SK-N-SH treated with all-trans-retinoic acid at 6 μM for 48 hours (cell line): Measurements from ENCODE around the gene FTCD.
A peak's percentile ranks its signal among the peaks of the same experiment; 100 is the strongest.

Experiments
- ATAC-seq: fragments of 200-7000 bp; cut with Tn5 transposase; 3 replicates; pipeline ENCODE4 v1.9.1; 2020; ENCODE audit warnings: mild to moderate bottlenecking, moderate library complexity
- ARNTL ChIP-seq: fragments of 450-650 bp; formaldehyde crosslinking; IDR thresholded peaks from 2 replicates; pipeline ENCODE4 v1.5.0; 2020; ENCODE audit warnings: low read depth, mild to moderate bottlenecking, moderate library complexity, borderline replicate concordance
- BACH2 ChIP-seq: fragments of 250-450 bp; sonication (Bioruptor Pico); IDR thresholded peaks from 2 replicates; pipeline ENCODE4 v1.9.0; 2021; ENCODE audit warnings: mild to moderate bottlenecking, borderline replicate concordance
- CREB5 ChIP-seq: fragments of 250-450 bp; sonication (Bioruptor Pico); IDR thresholded peaks from 2 replicates; pipeline ENCODE4 v1.5.1; 2020; ENCODE audit warnings: low read depth, mild to moderate bottlenecking, moderate library complexity
- CSDC2 ChIP-seq: fragments of 250-450 bp; sonication (Bioruptor Pico); IDR thresholded peaks from 2 replicates; pipeline ENCODE4 v1.5.0; 2020; ENCODE audit warnings: mild to moderate bottlenecking, moderate library complexity
- ESRRG ChIP-seq: fragments of 250-450 bp; sonication (Bioruptor Pico); IDR thresholded peaks from 2 replicates; pipeline ENCODE4 v1.6.1; 2021; ENCODE audit warnings: mild to moderate bottlenecking
- GLIS3 ChIP-seq: fragments of 250-450 bp; sonication (Bioruptor Pico); IDR thresholded peaks from 2 replicates; pipeline ENCODE4 v1.5.0; 2020; ENCODE audit warnings: mild to moderate bottlenecking, moderate library complexity
- ISL1 ChIP-seq: fragments of 250-450 bp; sonication (Bioruptor Pico); IDR thresholded peaks from 2 replicates; pipeline ENCODE4 v2.1.2; 2022; ENCODE audit warnings: mild to moderate bottlenecking, moderate library complexity
- OSR1 ChIP-seq: fragments of 250-450 bp; sonication (Bioruptor Pico); IDR thresholded peaks from 2 replicates; pipeline ENCODE4 v1.8.0; 2022; ENCODE audit warnings: moderate library complexity, mild to moderate bottlenecking, inconsistent platforms
- PATZ1 ChIP-seq: fragments of 250-450 bp; sonication (Bioruptor Pico); IDR thresholded peaks from 2 replicates; pipeline ENCODE4 v1.8.0; 2020; ENCODE audit warnings: mild to moderate bottlenecking, moderate library complexity, borderline replicate concordance
- POU6F1 ChIP-seq: fragments of 250-450 bp; sonication (Bioruptor Pico); IDR thresholded peaks from 2 replicates; pipeline ENCODE4 v1.8.0; 2021; ENCODE audit warnings: low read depth, mild to moderate bottlenecking, moderate library complexity, borderline replicate concordance
- PPARA ChIP-seq: fragments of 250-450 bp; sonication (Bioruptor Pico); IDR thresholded peaks from 2 replicates; pipeline ENCODE4 v1.5.0; 2020; ENCODE audit warnings: mild to moderate bottlenecking, borderline replicate concordance
- RARB ChIP-seq: fragments of 250-450 bp; sonication (Bioruptor Pico); IDR thresholded peaks from 2 replicates; pipeline ENCODE4 v1.8.0; 2021; ENCODE audit warnings: mild to moderate bottlenecking, moderate library complexity
- SNAI2 ChIP-seq: fragments of 250-450 bp; sonication (Bioruptor Pico); IDR thresholded peaks from 2 replicates; pipeline ENCODE4 v1.5.0; 2020; ENCODE audit warnings: mild to moderate bottlenecking, moderate library complexity
- TCF4 ChIP-seq: fragments of 250-450 bp; sonication (Bioruptor Pico); IDR thresholded peaks from 2 replicates; pipeline ENCODE4 v1.8.0; 2021; ENCODE audit warnings: mild to moderate bottlenecking, moderate library complexity, borderline replicate concordance
- TOX ChIP-seq: fragments of 250-450 bp; sonication (Bioruptor Pico); IDR thresholded peaks from 2 replicates; pipeline ENCODE4 v1.8.0; 2021; ENCODE audit warnings: mild to moderate bottlenecking, moderate library complexity, borderline replicate concordance
- TSHZ2 ChIP-seq: fragments of 250-450 bp; sonication (Bioruptor Pico); IDR thresholded peaks from 2 replicates; pipeline ENCODE4 v1.5.0; 2020; ENCODE audit warnings: mild to moderate bottlenecking, moderate library complexity
- ZC3H10 ChIP-seq: fragments of 250-450 bp; sonication (Bioruptor Pico); IDR thresholded peaks from 2 replicates; pipeline ENCODE4 v1.5.1; 2021; ENCODE audit warnings: mild to moderate bottlenecking, moderate library complexity
- ZFP3 ChIP-seq: fragments of 250-450 bp; sonication (Bioruptor Pico); IDR thresholded peaks from 2 replicates; pipeline ENCODE4 v1.5.0; 2020; ENCODE audit warnings: mild to moderate bottlenecking, moderate library complexity
- ZFP30 ChIP-seq: fragments of 450-650 bp; formaldehyde crosslinking; IDR thresholded peaks from 2 replicates; pipeline ENCODE4 v1.5.0; 2022; ENCODE audit warnings: mild to moderate bottlenecking, moderate library complexity
- ZNF565 ChIP-seq: fragments of 450-650 bp; formaldehyde crosslinking; conservative IDR thresholded peaks from 2 replicates; pipeline ENCODE4 v1.5.0; 2020; ENCODE audit warnings: low read depth, mild to moderate bottlenecking, moderate library complexity
- ZNF8 ChIP-seq: fragments of 450-650 bp; formaldehyde crosslinking; IDR thresholded peaks from 2 replicates; pipeline ENCODE4 v1.5.0; 2020; ENCODE audit warnings: mild to moderate bottlenecking, moderate library complexity

The FTCD gene

GRCh38 chr21:46092026-46092764 lies 63.2 kb downstream of the FTCD start:
- ATAC-seq: peak; percentile 56
- TF ChIP-seq ZC3H10 (CRISPR knock-in tag) (no peak), PPARA (CRISPR knock-in tag) (no peak), OSR1 (CRISPR knock-in tag) (no peak), ISL1 (CRISPR knock-in tag) (no peak), POU6F1 (no peak), TCF4 (CRISPR knock-in tag) (no peak), ZNF8 (CRISPR knock-in tag) (no peak), RARB (CRISPR knock-in tag) (no peak), SNAI2 (CRISPR knock-in tag) (no peak), ZFP30 (no peak), ARNTL (CRISPR knock-in tag) (no peak), TSHZ2 (CRISPR knock-in tag) (no peak), ESRRG (no peak), GLIS3 (CRISPR knock-in tag) (no peak), CSDC2 (CRISPR knock-in tag) (no peak), ZFP3 (CRISPR knock-in tag) (no peak), TOX (no peak), CREB5 (CRISPR knock-in tag) (no peak), ZNF565 (CRISPR knock-in tag) (no peak), PATZ1 (CRISPR knock-in tag) (no peak)

GRCh38 chr21:46091631-46092025 lies 63.8 kb downstream of the FTCD start:
- TF ChIP-seq ZNF8 (CRISPR knock-in tag) (no peak), ZFP3 (CRISPR knock-in tag) (no peak)
- no peak for ATAC-seq

- no peak for ATAC-seq
- no peak for TF ChIP-seq ARNTL (CRISPR knock-in tag)
- no peak for TF ChIP-seq ISL1 (CRISPR knock-in tag)
- no peak for TF ChIP-seq ZNF565 (CRISPR knock-in tag)
- TF ChIP-seq TOX: no peak
- no peak for TF ChIP-seq RARB (CRISPR knock-in tag)
- TF ChIP-seq ESRRG: no peak
- no peak for TF ChIP-seq ZFP30
- TF ChIP-seq PATZ1 (CRISPR knock-in tag): no peak
- TF ChIP-seq BACH2: no peak
- no peak for TF ChIP-seq ZC3H10 (CRISPR knock-in tag)
- TF ChIP-seq OSR1 (CRISPR knock-in tag): no peak
These were observed 64.3 kb downstream of the FTCD start for GRCh38 chr21:46091118-46091517.
